HepG2 (cell line): Measurements from ENCODE around the gene NDUFAF3. TPM values are rescaled to one million over a fixed set of nuclear protein-coding genes. Genes with fewer than 3 reads are reported as not detected.

ENCODE experiments used
- ATF1 ChIP-seq: IDR thresholded peaks from 2 replicates; pipeline ENCODE4 v1.6.1; 2016; ENCODE audit warnings: mild to moderate bottlenecking, control low read depth
- BRCA1 ChIP-seq: sonication (generic); formaldehyde crosslinking; IDR thresholded peaks from 2 replicates; pipeline ENCODE4 v1.4.0; 2020; ENCODE audit warnings: missing genetic modification reagents
- CCDC6 ChIP-seq: sonication (generic); formaldehyde crosslinking; IDR thresholded peaks from 2 replicates; pipeline ENCODE4 v1.8.1; 2022; ENCODE audit warnings: mild to moderate bottlenecking, missing genetic modification reagents, moderate library complexity
- IKZF4 ChIP-seq: sonication (generic); formaldehyde crosslinking; IDR thresholded peaks from 2 replicates; pipeline ENCODE4 v1.5.1; 2020; ENCODE audit warnings: borderline replicate concordance, mild to moderate bottlenecking, low read depth, missing genetic modification reagents; ENCODE audit errors: not compliant biosample characterization
- SRSF1 ChIP-seq: fragments of 200-400 bp; formaldehyde crosslinking; optimal IDR thresholded peaks from 2 replicates; pipeline ENCODE3; 2017; ENCODE audit warnings: mild to moderate bottlenecking, low read depth, low read length, moderate library complexity
- TARDBP ChIP-seq: sonication (generic); formaldehyde crosslinking; IDR thresholded peaks from 2 replicates; pipeline ENCODE4 v1.8.0; 2022; ENCODE audit warnings: mild to moderate bottlenecking, missing genetic modification reagents
- ZNF136 ChIP-seq: sonication (generic); formaldehyde crosslinking; IDR thresholded peaks from 2 replicates; pipeline ENCODE4 v1.8.1; 2022; ENCODE audit warnings: low read depth, mild to moderate bottlenecking, moderate library complexity, missing genetic modification reagents
- ZNF20 ChIP-seq: sonication (generic); formaldehyde crosslinking; IDR thresholded peaks from 2 replicates; pipeline ENCODE4 v1.4.0; 2020; ENCODE audit warnings: mild to moderate bottlenecking, moderate library complexity, missing genetic modification reagents
- ZNF354B ChIP-seq: sonication (generic); formaldehyde crosslinking; IDR thresholded peaks from 2 replicates; pipeline ENCODE4 v1.8.0; 2022; ENCODE audit warnings: mild to moderate bottlenecking, missing genetic modification reagents
- ZNF567 ChIP-seq: sonication (generic); formaldehyde crosslinking; IDR thresholded peaks from 2 replicates; pipeline ENCODE4 v1.8.1; 2023; ENCODE audit warnings: mild to moderate bottlenecking, missing genetic modification reagents, borderline replicate concordance
- ZNF749 ChIP-seq: sonication (generic); formaldehyde crosslinking; IDR thresholded peaks from 2 replicates; pipeline ENCODE4 v1.8.0; 2022; ENCODE audit warnings: mild to moderate bottlenecking, missing genetic modification reagents, moderate library complexity, borderline replicate concordance
- ZNF768 ChIP-seq: sonication (generic); formaldehyde crosslinking; IDR thresholded peaks from 2 replicates; pipeline ENCODE4 v1.4.0; 2020; ENCODE audit warnings: missing genetic modification reagents
- ZNF775 ChIP-seq: sonication (generic); formaldehyde crosslinking; IDR thresholded peaks from 2 replicates; pipeline ENCODE4 v1.4.0; 2020; ENCODE audit warnings: missing genetic modification reagents, mild to moderate bottlenecking, moderate library complexity, borderline replicate concordance
- ZNF792 ChIP-seq: IDR thresholded peaks from 2 replicates; pipeline ENCODE4 v1.6.1; 2016
- polyA plus RNA-seq, 8 experiments: library from polyadenylated mRNA; depleted of rRNA in 3 of 8; stranded (reverse) in 7 of 8; unstranded in 1 of 8; fragments of >200 nt; fragmentation: Illumina TruSeq in 4 of 8; extraction: Trizol in 4 of 8; gene quantifications; 2 replicates each; pipeline versions ENCODE4 v1.2.1 to v1.2.3, GENCODE V29; 2011 to 2016; ENCODE audit warnings: low read depth in 4 of 8, missing spikeins in 1 of 8, mixed read lengths in 1 of 8; ENCODE audit not compliant: insufficient read depth in 1 of 8
- total RNA-seq, 5 experiments: library from RNA; depleted of rRNA; stranded (reverse); fragments of >200 nt; fragmentation: Illumina TruSeq; extraction: Trizol; gene quantifications; 2 replicates each; pipeline ENCODE4 v1.2.3, GENCODE V29; 2016; ENCODE audit warnings: low read depth in 1 of 5
- TF ChIP-seq, protein P1 (sequence below): sonication (generic); formaldehyde crosslinking; IDR thresholded peaks from 2 replicates; pipeline ENCODE4 v1.5.0; 2020; ENCODE audit warnings: mild to moderate bottlenecking, missing genetic modification reagents
- TF ChIP-seq, protein P2 (sequence below): sonication (generic); formaldehyde crosslinking; IDR thresholded peaks from 2 replicates; pipeline ENCODE4 v1.4.0; 2020; ENCODE audit warnings: mild to moderate bottlenecking, missing genetic modification reagents
- TF ChIP-seq, protein P3 (sequence below): IDR thresholded peaks from 2 replicates; pipeline ENCODE4 v1.6.1; 2016; ENCODE audit warnings: low read depth, borderline replicate concordance
- TF ChIP-seq, protein P4 (sequence below): sonication (generic); formaldehyde crosslinking; IDR thresholded peaks from 2 replicates; pipeline ENCODE4 v1.8.1; 2022; ENCODE audit warnings: low read depth, mild to moderate bottlenecking, missing genetic modification reagents
- TF ChIP-seq, protein P5 (sequence below): sonication (generic); formaldehyde crosslinking; IDR thresholded peaks from 2 replicates; pipeline ENCODE4 v1.4.0; 2020; ENCODE audit warnings: missing genetic modification reagents, borderline replicate concordance

The NDUFAF3 gene
- total and polyA plus RNA-seq, 2 of the 13 experiments (the other 11 are each of a cell fraction or from before 2014, with no cell fraction given): 39.0 to 50.0 TPM

DNA sequence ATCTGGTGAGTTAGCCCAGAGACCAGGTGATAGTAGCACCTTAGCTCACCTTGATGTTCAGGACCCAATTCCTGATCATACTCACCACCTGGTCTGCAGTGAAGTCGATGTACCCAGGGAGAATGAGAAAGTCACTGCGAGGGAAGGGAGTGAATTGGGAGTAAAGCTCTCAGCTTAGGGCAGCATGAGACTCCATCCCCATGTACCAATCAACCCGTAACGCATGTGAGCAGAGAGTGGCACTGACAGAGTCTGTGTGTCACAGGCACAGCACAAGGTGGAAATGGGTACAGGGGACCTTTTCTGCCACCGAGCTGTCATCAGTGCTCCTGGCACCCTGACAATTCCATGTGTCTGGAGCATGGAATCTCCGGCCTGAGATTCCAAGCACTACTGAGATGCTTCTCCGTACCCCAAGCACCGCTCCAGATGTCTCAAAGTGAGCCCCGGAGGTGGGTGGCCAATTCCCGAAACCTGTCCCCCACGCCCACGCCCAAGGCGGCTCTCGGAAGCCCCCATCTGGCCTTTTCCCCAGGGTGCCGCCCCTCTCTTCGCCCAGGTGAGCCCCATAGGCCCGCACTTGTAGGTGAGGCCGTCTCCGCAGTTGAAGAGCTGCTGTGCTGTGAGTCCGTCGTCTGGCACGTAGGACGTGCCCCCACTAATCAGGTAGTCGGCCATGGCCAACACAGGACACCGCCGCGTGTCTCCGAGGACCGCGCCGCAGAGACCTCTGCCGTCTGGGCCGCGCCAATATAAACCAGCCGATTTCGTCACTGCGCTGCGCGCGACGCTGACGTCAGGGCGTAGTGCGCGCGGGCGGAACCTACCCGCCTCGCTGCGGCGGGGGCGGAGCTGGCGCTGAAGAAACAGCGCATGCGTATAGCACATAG is 7.0 kb downstream of the NDUFAF3 start, which contains the start of gene IMPDH2 (continued):
- TF ChIP-seq, protein P1, sequence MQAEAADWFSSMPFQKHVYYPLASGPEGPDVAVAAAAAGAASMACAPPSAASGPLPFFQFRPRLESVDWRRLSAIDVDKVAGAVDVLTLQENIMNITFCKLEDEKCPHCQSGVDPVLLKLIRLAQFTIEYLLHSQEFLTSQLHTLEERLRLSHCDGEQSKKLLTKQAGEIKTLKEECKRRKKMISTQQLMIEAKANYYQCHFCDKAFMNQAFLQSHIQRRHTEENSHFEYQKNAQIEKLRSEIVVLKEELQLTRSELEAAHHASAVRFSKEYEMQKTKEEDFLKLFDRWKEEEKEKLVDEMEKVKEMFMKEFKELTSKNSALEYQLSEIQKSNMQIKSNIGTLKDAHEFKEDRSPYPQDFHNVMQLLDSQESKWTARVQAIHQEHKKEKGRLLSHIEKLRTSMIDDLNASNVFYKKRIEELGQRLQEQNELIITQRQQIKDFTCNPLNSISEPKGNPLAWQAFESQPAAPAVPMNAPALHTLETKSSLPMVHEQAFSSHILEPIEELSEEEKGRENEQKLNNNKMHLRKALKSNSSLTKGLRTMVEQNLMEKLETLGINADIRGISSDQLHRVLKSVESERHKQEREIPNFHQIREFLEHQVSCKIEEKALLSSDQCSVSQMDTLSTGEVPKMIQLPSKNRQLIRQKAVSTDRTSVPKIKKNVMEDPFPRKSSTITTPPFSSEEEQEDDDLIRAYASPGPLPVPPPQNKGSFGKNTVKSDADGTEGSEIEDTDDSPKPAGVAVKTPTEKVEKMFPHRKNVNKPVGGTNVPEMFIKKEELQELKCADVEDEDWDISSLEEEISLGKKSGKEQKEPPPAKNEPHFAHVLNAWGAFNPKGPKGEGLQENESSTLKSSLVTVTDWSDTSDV: peak; percentile 95; the same call in 1 of the 2 replicates
- TF ChIP-seq IKZF4 (CRISPR knock-in tag) (peak; percentile 81), ZNF775 (CRISPR knock-in tag) (no peak), ZNF567 (CRISPR knock-in tag) (0 out of 2 replicates have a peak, but pooled peaks have one; percentile 50), ZNF354B (0 out of 2 replicates have a peak, but pooled peaks have one; percentile 59), CCDC6 (CRISPR knock-in tag) (peak; percentile 54; the same call in 1 of the 2 replicates), ZNF20 (no peak), ZNF768 (CRISPR knock-in tag) (peak; percentile 88), ATF1 (CRISPR knock-in tag) (peak; percentile 94), TARDBP (CRISPR knock-in tag) (peak; percentile 81), ZNF136 (0 out of 2 replicates have a peak, but pooled peaks have one; percentile 35), ZNF749 (CRISPR knock-in tag) (peak; percentile 41; the same call in 1 of the 2 replicates), ZNF792 (CRISPR knock-in tag) (peak; percentile 73; the same call in 1 of the 2 replicates), BRCA1 (peak; percentile 83; the same call in 1 of the 2 replicates), SRSF1 (peak; percentile 92)
- TF ChIP-seq, protein P2, sequence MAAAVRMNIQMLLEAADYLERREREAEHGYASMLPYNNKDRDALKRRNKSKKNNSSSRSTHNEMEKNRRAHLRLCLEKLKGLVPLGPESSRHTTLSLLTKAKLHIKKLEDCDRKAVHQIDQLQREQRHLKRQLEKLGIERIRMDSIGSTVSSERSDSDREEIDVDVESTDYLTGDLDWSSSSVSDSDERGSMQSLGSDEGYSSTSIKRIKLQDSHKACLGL (CRISPR knock-in tag): peak; percentile 91
- TF ChIP-seq, protein P3, sequence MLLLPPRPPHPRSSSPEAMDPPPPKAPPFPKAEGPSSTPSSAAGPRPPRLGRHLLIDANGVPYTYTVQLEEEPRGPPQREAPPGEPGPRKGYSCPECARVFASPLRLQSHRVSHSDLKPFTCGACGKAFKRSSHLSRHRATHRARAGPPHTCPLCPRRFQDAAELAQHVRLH (CRISPR knock-in tag): peak; percentile 80; the same call in 1 of the 2 replicates
- TF ChIP-seq, protein P4, sequence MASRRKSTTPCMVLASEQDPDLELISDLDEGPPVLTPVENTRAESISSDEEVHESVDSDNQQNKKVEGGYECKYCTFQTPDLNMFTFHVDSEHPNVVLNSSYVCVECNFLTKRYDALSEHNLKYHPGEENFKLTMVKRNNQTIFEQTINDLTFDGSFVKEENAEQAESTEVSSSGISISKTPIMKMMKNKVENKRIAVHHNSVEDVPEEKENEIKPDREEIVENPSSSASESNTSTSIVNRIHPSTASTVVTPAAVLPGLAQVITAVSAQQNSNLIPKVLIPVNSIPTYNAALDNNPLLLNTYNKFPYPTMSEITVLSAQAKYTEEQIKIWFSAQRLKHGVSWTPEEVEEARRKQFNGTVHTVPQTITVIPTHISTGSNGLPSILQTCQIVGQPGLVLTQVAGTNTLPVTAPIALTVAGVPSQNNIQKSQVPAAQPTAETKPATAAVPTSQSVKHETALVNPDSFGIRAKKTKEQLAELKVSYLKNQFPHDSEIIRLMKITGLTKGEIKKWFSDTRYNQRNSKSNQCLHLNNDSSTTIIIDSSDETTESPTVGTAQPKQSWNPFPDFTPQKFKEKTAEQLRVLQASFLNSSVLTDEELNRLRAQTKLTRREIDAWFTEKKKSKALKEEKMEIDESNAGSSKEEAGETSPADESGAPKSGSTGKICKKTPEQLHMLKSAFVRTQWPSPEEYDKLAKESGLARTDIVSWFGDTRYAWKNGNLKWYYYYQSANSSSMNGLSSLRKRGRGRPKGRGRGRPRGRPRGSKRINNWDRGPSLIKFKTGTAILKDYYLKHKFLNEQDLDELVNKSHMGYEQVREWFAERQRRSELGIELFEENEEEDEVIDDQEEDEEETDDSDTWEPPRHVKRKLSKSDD (CRISPR knock-in tag): peak; percentile 91
- TF ChIP-seq, protein P5, sequence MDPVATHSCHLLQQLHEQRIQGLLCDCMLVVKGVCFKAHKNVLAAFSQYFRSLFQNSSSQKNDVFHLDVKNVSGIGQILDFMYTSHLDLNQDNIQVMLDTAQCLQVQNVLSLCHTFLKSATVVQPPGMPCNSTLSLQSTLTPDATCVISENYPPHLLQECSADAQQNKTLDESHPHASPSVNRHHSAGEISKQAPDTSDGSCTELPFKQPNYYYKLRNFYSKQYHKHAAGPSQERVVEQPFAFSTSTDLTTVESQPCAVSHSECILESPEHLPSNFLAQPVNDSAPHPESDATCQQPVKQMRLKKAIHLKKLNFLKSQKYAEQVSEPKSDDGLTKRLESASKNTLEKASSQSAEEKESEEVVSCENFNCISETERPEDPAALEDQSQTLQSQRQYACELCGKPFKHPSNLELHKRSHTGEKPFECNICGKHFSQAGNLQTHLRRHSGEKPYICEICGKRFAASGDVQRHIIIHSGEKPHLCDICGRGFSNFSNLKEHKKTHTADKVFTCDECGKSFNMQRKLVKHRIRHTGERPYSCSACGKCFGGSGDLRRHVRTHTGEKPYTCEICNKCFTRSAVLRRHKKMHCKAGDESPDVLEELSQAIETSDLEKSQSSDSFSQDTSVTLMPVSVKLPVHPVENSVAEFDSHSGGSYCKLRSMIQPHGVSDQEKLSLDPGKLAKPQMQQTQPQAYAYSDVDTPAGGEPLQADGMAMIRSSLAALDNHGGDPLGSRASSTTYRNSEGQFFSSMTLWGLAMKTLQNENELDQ (CRISPR knock-in tag): no peak
